ENCODE results near the gene PRRG2. TPM values are rescaled to one million over a fixed set of nuclear protein-coding genes. Genes with fewer than 3 reads are reported as not detected.

PRRG2 gene
- total RNA-seq, 1 experiment from 2014 or later, result 0.64 TPM

GRCh38 chr19:49609499-49610092 is 28.5 kb downstream of the PRRG2 start:
- CTCF ChIA-PET, result no interaction called here
- TF ChIP-seq REST (IDR thresholded peaks at IDR 0.05; ENCODE audit: insufficient read depth in 1 of 2, low read depth in 2 of 2, low read length in 1 of 2) (no peak), SIN3A (IDR thresholded peaks at IDR 0.05; ENCODE audit: borderline replicate concordance, insufficient read depth, low read depth, low read length) (no peak), CTCF (IDR thresholded peaks at IDR 0.05) (no peak), TCF7L2 (IDR thresholded peaks at IDR 0.05; ENCODE audit: low read depth, low read length) (no peak), POLR2AphosphoS5 (IDR thresholded peaks at IDR 0.05; ENCODE audit: low read depth, low read length) (no peak)
- no peaks in the 10 kb centered on the region for H3K36me3 ChIP-seq (ENCODE audit: control insufficient read depth, insufficient read depth, low read length)
- ATAC-seq (no peak), DNase-seq (ENCODE audit: low read depth, low spot score) (no peak)
- no TSS peak for BruUV-seq (replicated peaks)
- intact Hi-C loops (cut with micrococcal nuclease; ENCODE audit: unreplicated experiment) (no loop called here), in situ Hi-C loops (cut with HindIII; ENCODE audit: low pct_unique_long_range_greater_than_20kb, low sequenced_read_pairs) (no loop called here)
- no peaks in the 10 kb centered on the region for H3K27me3 ChIP-seq (ENCODE audit: control insufficient read depth, insufficient read depth, low read length)
- peaks cover 7% of the 10 kb centered on the region for H3K4me1 ChIP-seq (ENCODE audit: control insufficient read depth, insufficient read depth, low read length)
- POLR2A ChIA-PET, result no interaction called here
- no peaks in the 10 kb centered on the region for H3K9me3 ChIP-seq (ENCODE audit: control insufficient read depth, insufficient read depth, low read depth, low read length)
- no peak overlapping the region for H3K4me3 ChIP-seq (ENCODE audit: low read depth in 2 of 2, low read length in 2 of 2)
- H3K27ac ChIP-seq (ENCODE audit: low read length), result no peak overlapping the region

- Histone ChIP-seq H3K9me3 (ENCODE audit: control insufficient read depth, insufficient read depth, low read depth, low read length) (no peaks in the 10 kb centered on the region), H3K4me3 (ENCODE audit: low read depth in 2 of 2, low read length in 2 of 2) (no peak overlapping the region), H3K4me1 (ENCODE audit: control insufficient read depth, insufficient read depth, low read length) (peaks cover 7% of the 10 kb centered on the region), H3K27me3 (ENCODE audit: control insufficient read depth, insufficient read depth, low read length) (no peaks in the 10 kb centered on the region), H3K27ac (ENCODE audit: low read length) (no peak overlapping the region), H3K36me3 (ENCODE audit: control insufficient read depth, insufficient read depth, low read length) (no peaks in the 10 kb centered on the region)
- ATAC-seq (peak; percentile 65; the same call in 1 of the 2 replicates), DNase-seq (ENCODE audit: low read depth, low spot score) (no peak)
- in situ Hi-C loops (cut with HindIII; ENCODE audit: low pct_unique_long_range_greater_than_20kb, low sequenced_read_pairs) (no loop called here), intact Hi-C loops (cut with micrococcal nuclease; ENCODE audit: unreplicated experiment) (no loop called here)
- BruUV-seq (replicated peaks), result no TSS peak
- ChIA-PET POLR2A (no interaction called here), CTCF (no interaction called here)
- TF ChIP-seq REST (IDR thresholded peaks at IDR 0.05; ENCODE audit: insufficient read depth in 1 of 2, low read depth in 2 of 2, low read length in 1 of 2) (no peak), TCF7L2 (IDR thresholded peaks at IDR 0.05; ENCODE audit: low read depth, low read length) (no peak), SIN3A (IDR thresholded peaks at IDR 0.05; ENCODE audit: borderline replicate concordance, insufficient read depth, low read depth, low read length) (no peak), CTCF (IDR thresholded peaks at IDR 0.05) (no peak), POLR2AphosphoS5 (IDR thresholded peaks at IDR 0.05; ENCODE audit: low read depth, low read length) (no peak)
Measured at GRCh38 chr19:49613374-49613773, 32.3 kb downstream of the PRRG2 start.
